Smooth muscle cell (in vitro differentiated cells): ENCODE data around the gene HLA-DMA. TPM values are rescaled to one million over a fixed set of nuclear protein-coding genes. Genes with fewer than 3 reads are reported as not detected.
A peak's percentile ranks its signal among the peaks of the same experiment; 100 is the strongest.

Experiments used
- DNase-seq: peaks from one replicate; lab custom pipeline; 2025; ENCODE audit not compliant: unreplicated experiment; lab: John Stamatoyannopoulos, UW
- H2AFZ ChIP-seq: fragments of 200-600 bp; sonication (generic); 2 replicates; pipeline ENCODE4 v1.6.0; 2016; ENCODE audit warnings: antibody characterized with exemption, low read depth, mild to moderate bottlenecking
- H3F3A ChIP-seq: fragments of 200-600 bp; sonication (generic); 2 replicates; pipeline ENCODE4 v1.6.0; 2017; ENCODE audit warnings: antibody characterized with exemption, low read depth
- H3K27ac ChIP-seq: fragments of 200-600 bp; sonication (generic); 2 replicates; pipeline ENCODE4 v1.5.1; 2016; ENCODE audit warnings: low read depth, mild to moderate bottlenecking
- H3K27me3 ChIP-seq: fragments of 200-600 bp; sonication (generic); 2 replicates; pipeline ENCODE4 v1.6.1; 2016; ENCODE audit warnings: low read depth, mild to moderate bottlenecking
- H3K36me3 ChIP-seq: fragments of 200-600 bp; sonication (generic); 2 replicates; pipeline ENCODE4 v1.5.1; 2016; ENCODE audit warnings: low read depth
- H3K4me1 ChIP-seq: fragments of 200-600 bp; sonication (generic); 2 replicates; pipeline ENCODE4 v1.5.1; 2016; ENCODE audit warnings: low read depth
- H3K4me2 ChIP-seq: fragments of 200-600 bp; sonication (generic); 2 replicates; pipeline ENCODE4 v1.6.0; 2016; ENCODE audit warnings: mild to moderate bottlenecking
- H3K4me3 ChIP-seq: fragments of 200-600 bp; sonication (generic); 2 replicates; pipeline ENCODE4 v1.5.1; 2016; ENCODE audit warnings: mild to moderate bottlenecking
- H3K79me2 ChIP-seq: fragments of 200-600 bp; sonication (generic); 2 replicates; pipeline ENCODE4 v1.6.0; 2016; ENCODE audit warnings: low read depth, mild to moderate bottlenecking
- H3K9ac ChIP-seq: fragments of 200-600 bp; sonication (generic); 2 replicates; pipeline ENCODE4 v1.6.0; 2016; ENCODE audit warnings: low read depth
- H3K9me3 ChIP-seq: fragments of 200-600 bp; sonication (generic); replicated peaks from 2 replicates; pipeline ENCODE4 v1.5.1; 2016; ENCODE audit warnings: low read depth
- H4K20me1 ChIP-seq: fragments of 200-600 bp; sonication (generic); 2 replicates; pipeline ENCODE4 v1.6.0; 2016; ENCODE audit warnings: low read depth
- CTCF ChIP-seq: fragments of 200-600 bp; sonication (generic); IDR thresholded peaks from 2 replicates; pipeline ENCODE4 v1.5.1; 2017; ENCODE audit warnings: borderline replicate concordance, mild to moderate bottlenecking, antibody characterized with exemption; ENCODE audit not compliant: insufficient read depth, poor library complexity, severe bottlenecking
- WGBS: methylation state at CpG from one replicate; pipeline ENCODE4 v1.1.7; 2016; ENCODE audit warnings: low lambda C conversion rate; 5-methylcytosine and 5-hydroxymethylcytosine counted together
- polyA plus RNA-seq: library from polyadenylated mRNA; unstranded; fragments of >200 nt; fragmentation: Nextera tagmentation; extraction: Ambion mirVana; gene quantifications from 2 replicates; pipeline ENCODE4 v1.2.1, GENCODE V29; 2016
- total RNA-seq: library from RNA; depleted of rRNA; stranded (reverse); fragments of >200 nt; gene quantifications from 2 replicates; pipeline ENCODE4 v1.2.3, GENCODE V29; 2014

Gene HLA-DMA
- total and polyA plus RNA-seq, 2 experiments from 2014 or later, result 3.1 to 4.0 TPM

- peaks cover 69% of the 10 kb centered on the region for H4K20me1 ChIP-seq
- no peak for DNase-seq
- peak overlapping the region; percentile 82 for H3K27ac ChIP-seq
- no peak for TF ChIP-seq CTCF
- peak overlapping the region; percentile 99 for H3K4me2 ChIP-seq
- no peak overlapping the region for H2AFZ ChIP-seq
- peaks cover 69% of the 10 kb centered on the region for H3K79me2 ChIP-seq
- H3K4me3 ChIP-seq, result peak overlapping the region; percentile 96
- peak overlapping the region; percentile 91 for H3K9ac ChIP-seq
- H3K9me3 ChIP-seq, result no peaks in the 10 kb centered on the region
- H3K4me1 ChIP-seq, result peaks cover 13% of the 10 kb centered on the region
- H3K27me3 ChIP-seq, result no peaks in the 10 kb centered on the region
- WGBS, result 0% methylated on average over 4 of the region's 4 CpGs
- peaks cover 68% of the 10 kb centered on the region for H3F3A ChIP-seq
- peaks cover 29% of the 10 kb centered on the region for H3K36me3 ChIP-seq
These were observed 21.1 kb upstream of the HLA-DMA start for GRCh38 chr6:32974016-32974333.

- no peaks in the 10 kb centered on the region for H3K27me3 ChIP-seq
- peaks cover 64% of the 10 kb centered on the region for H3F3A ChIP-seq
- no peak overlapping the region for H2AFZ ChIP-seq
- WGBS, result 1% methylated on average over 23 of the region's 23 CpGs
- TF ChIP-seq CTCF, result no peak
- H3K36me3 ChIP-seq, result peaks cover 25% of the 10 kb centered on the region
- peak overlapping the region; percentile 99 for H3K4me2 ChIP-seq
- peak overlapping the region; percentile 82 for H3K27ac ChIP-seq
- peaks cover 63% of the 10 kb centered on the region for H4K20me1 ChIP-seq
- H3K79me2 ChIP-seq, result peaks cover 65% of the 10 kb centered on the region
- peak overlapping the region; percentile 96 for H3K4me3 ChIP-seq
- no peaks in the 10 kb centered on the region for H3K9me3 ChIP-seq
- peaks cover 13% of the 10 kb centered on the region for H3K4me1 ChIP-seq
- DNase-seq, result no peak
- H3K9ac ChIP-seq, result peak overlapping the region; percentile 91
These were observed 20.5 kb upstream of the HLA-DMA start for GRCh38 chr6:32973144-32974015.

- TF ChIP-seq CTCF, result no peak
- Histone ChIP-seq H3K9ac (peak overlapping the region; percentile 91), H3K9me3 (no peaks in the 10 kb centered on the region), H3F3A (peaks cover 60% of the 10 kb centered on the region), H3K4me2 (peak overlapping the region; percentile 99), H3K27ac (peak overlapping the region; percentile 82), H3K27me3 (no peaks in the 10 kb centered on the region), H2AFZ (no peak overlapping the region), H4K20me1 (peaks cover 55% of the 10 kb centered on the region), H3K36me3 (peaks cover 17% of the 10 kb centered on the region), H3K4me3 (peak overlapping the region; percentile 96), H3K4me1 (peaks cover 13% of the 10 kb centered on the region), H3K79me2 (peaks cover 63% of the 10 kb centered on the region)
- DNase-seq, result no peak
- 2% methylated on average over 54 of the region's 70 CpGs for WGBS
These were observed 19.7 kb upstream of the HLA-DMA start for GRCh38 chr6:32972353-32973143.
